K562 (cell line): ENCODE results near the gene HEY2. TPM values are rescaled to one million over a fixed set of nuclear protein-coding genes. Genes with fewer than 3 reads are reported as not detected.
A peak's percentile ranks its signal among the peaks of the same experiment; 100 is the strongest.

ENCODE experiments used
- ATAC-seq: fragments of 200-7000 bp; cut with Tn5 transposase; 3 replicates; pipeline ENCODE4 v1.9.1; 2020; ENCODE audit warnings: moderate library complexity
- BruUV-seq: library from RNA; stranded (reverse); fragments of 400-500 nt; replicated peaks from 2 replicates; lab custom pipeline; 2021; lab: Mats Ljungman, UMichigan
- CTCF ChIA-PET: fragments of 300-600 bp; formaldehyde crosslinking; extraction: SDS; loops from one replicate; lab custom pipeline; 2021; ENCODE audit warnings: low intra/inter-chr PET ratio; lab: Yijun Ruan, JAX
- POLR2A ChIA-PET: fragments of 300-600, 350-650 bp; sonication (Branson Sonifier 250); formaldehyde crosslinking; extraction: SDS; loops from one replicate; lab custom pipeline; 2021; ENCODE audit warnings: antibody characterized with exemption, inconsistent platforms; lab: Yijun Ruan, JAX
- DNase-seq, 4 experiments: peaks; one replicate each; pipeline versions ENCODE4 v3.0.0 to v3.0.0-alpha.2; 2011 to 2018; ENCODE audit warnings: low spot score in 3 of 4, mixed read lengths in 3 of 4; ENCODE audit errors: extremely low read depth in 1 of 4
- FAIRE-seq: peaks from 2 replicates; lab custom pipeline; 2011; peaks lifted over from hg19 to GRCh38; lab: Jason Lieb, UNC
- H2AFZ ChIP-seq: 2 replicates; pipeline ENCODE4 v1.6.0; 2011; ENCODE audit warnings: low read depth, low read length, control low read depth, inconsistent platforms
- H3K27ac ChIP-seq: fragments of 200-600 bp; 3 replicates; pipeline ENCODE4 v1.8.0; 2011; ENCODE audit warnings: low read depth, mild to moderate bottlenecking, control low read depth, inconsistent platforms, low read length, moderate library complexity, mixed read lengths; ENCODE audit errors: extremely low read depth
- H3K27me3 ChIP-seq, 2 experiments: fragments of 300-600 bp in 1 of 2; 2 replicates in 1 of 2; 3 replicates in 1 of 2; pipeline versions ENCODE4 v1.6.0 to v1.8.0; 2011; ENCODE audit warnings: inconsistent platforms in 2 of 2, low read length in 2 of 2, mild to moderate bottlenecking in 1 of 2, mixed read lengths in 1 of 2, moderate library complexity in 1 of 2; ENCODE audit not compliant: control insufficient read depth in 2 of 2, insufficient read depth in 2 of 2
- H3K36me3 ChIP-seq: fragments of 300-600 bp; 3 replicates; pipeline ENCODE4 v1.8.0; 2011; ENCODE audit warnings: mild to moderate bottlenecking, low read length, inconsistent platforms; ENCODE audit not compliant: control insufficient read depth, insufficient read depth
- H3K4me1 ChIP-seq, 2 experiments: fragments of 200-600 bp in 1 of 2; replicated peaks in 1 of 2; 2 replicates in 1 of 2; 3 replicates in 1 of 2; pipeline versions ENCODE4 v1.5.1 to v1.8.0; 2011; ENCODE audit warnings: inconsistent platforms in 2 of 2, low read length in 2 of 2, mild to moderate bottlenecking in 1 of 2, mixed read lengths in 1 of 2, moderate library complexity in 1 of 2; ENCODE audit not compliant: control insufficient read depth in 2 of 2, insufficient read depth in 2 of 2
- H3K4me2 ChIP-seq: 2 replicates; pipeline ENCODE4 v1.6.1; 2011; ENCODE audit warnings: low read length, control low read depth, inconsistent platforms, mixed read lengths; ENCODE audit not compliant: insufficient read depth
- H3K4me3 ChIP-seq: fragments of 200-600 bp; sonication (generic), shearing (Covaris generic); 2 replicates; pipeline ENCODE4 v1.5.1; 2016; ENCODE audit warnings: control low read depth, inconsistent platforms
- H3K79me2 ChIP-seq: fragments of 200-600 bp; 3 replicates; pipeline ENCODE4 v1.8.0; 2011; ENCODE audit warnings: low read length, inconsistent platforms; ENCODE audit not compliant: control insufficient read depth, insufficient read depth
- H3K9ac ChIP-seq, 2 experiments: 2 replicates each; pipeline versions ENCODE4 v1.6.0 to v1.6.1; 2011; ENCODE audit warnings: low read depth in 2 of 2, low read length in 2 of 2, control low read depth in 1 of 2, inconsistent platforms in 1 of 2, mild to moderate bottlenecking in 1 of 2, mixed read lengths in 1 of 2; ENCODE audit not compliant: insufficient read depth in 1 of 2
- H3K9me1 ChIP-seq: one replicate; pipeline ENCODE4 v1.6.0; 2011; ENCODE audit warnings: inconsistent platforms, mild to moderate bottlenecking, low read length, moderate library complexity; ENCODE audit not compliant: control insufficient read depth, insufficient read depth
- H3K9me3 ChIP-seq: replicated peaks from 2 replicates; pipeline ENCODE4 v1.5.1; 2011; ENCODE audit warnings: low read depth, low read length, inconsistent platforms; ENCODE audit not compliant: control insufficient read depth, insufficient read depth
- H4K20me1 ChIP-seq: replicated peaks from 2 replicates; pipeline ENCODE4 v1.6.1; 2011; ENCODE audit warnings: low read length, inconsistent platforms, mixed read lengths; ENCODE audit not compliant: control insufficient read depth, insufficient read depth
- ARNT ChIP-seq, 2 experiments: fragments of 450-650 bp; IDR thresholded peaks; 2 replicates each; pipeline ENCODE4 v1.6.1; 2016; ENCODE audit warnings: mild to moderate bottlenecking in 1 of 2
- CBX8 ChIP-seq: fragments of 200-600 bp; sonication (generic); IDR thresholded peaks from 2 replicates; pipeline ENCODE4 v1.6.1; 2012; ENCODE audit warnings: borderline replicate concordance, mixed run types, low read depth, mild to moderate bottlenecking, moderate library complexity, mixed read lengths, low read length, control low read depth, inconsistent platforms; ENCODE audit not compliant: poor library complexity, severe bottlenecking; ENCODE audit errors: extremely low read depth
- RBBP5 ChIP-seq: fragments of 200-600 bp; sonication (generic); IDR thresholded peaks from 2 replicates; pipeline ENCODE4 v1.6.1; 2012; ENCODE audit warnings: borderline replicate concordance, mild to moderate bottlenecking, low read length, control low read depth, inconsistent platforms; ENCODE audit not compliant: insufficient read depth, poor library complexity, severe bottlenecking
- RBM22 ChIP-seq: fragments of 200-400 bp; formaldehyde crosslinking; IDR thresholded peaks from 2 replicates; pipeline ENCODE4 v1.6.1; 2018; ENCODE audit warnings: low read length, low read depth; ENCODE audit not compliant: poor library complexity, severe bottlenecking
- ZNF174 ChIP-seq: fragments of 250-450 bp; sonication (Bioruptor Pico); IDR thresholded peaks from 2 replicates; pipeline ENCODE4 v1.4.0; 2020; ENCODE audit warnings: mild to moderate bottlenecking
- ZNF584 ChIP-seq: fragments of 200-800 bp; sonication (Bioruptor generic); IDR thresholded peaks from 2 replicates; pipeline ENCODE4 v1.6.1; 2016; ENCODE audit warnings: low read depth, mild to moderate bottlenecking, missing genetic modification characterization, missing compliant biosample characterization
- WGBS: fragments of 100-300 bp; shearing (Covaris generic); methylation state at CpG from one replicate; pipeline ENCODE4 v1.1.6; 2016; ENCODE audit warnings: low coverage, mixed read lengths; ENCODE audit not compliant: insufficient coverage; ENCODE audit errors: missing lambda C conversion rate; 5-methylcytosine and 5-hydroxymethylcytosine counted together
- in situ Hi-C: fragments of 300-500 bp; cut with MboI; formaldehyde crosslinking; loops from 4 replicates; pipeline ENCODE4 v1.15.0; 2018; ENCODE audit warnings: inconsistent platforms, mixed read lengths
- intact Hi-C: fragments of 100-400 bp; cut with micrococcal nuclease; formaldehyde crosslinking; loops from 2 replicates; pipeline ENCODE4 v1.14.2; 2022
- polyA plus RNA-seq, 8 experiments: library from polyadenylated mRNA; depleted of rRNA in 4 of 8; stranded (reverse) in 5 of 8; unstranded in 3 of 8; fragments of >200 nt; fragmentation: Nextera tagmentation in 2 of 8; fragmentation: Illumina TruSeq in 1 of 8; extraction: Ambion mirVana in 2 of 8; extraction: Trizol in 1 of 8; gene quantifications; 2 replicates each; pipeline versions ENCODE4 v1.2.1 to v1.2.3, GENCODE V29; 2011 to 2014; ENCODE audit warnings: inconsistent platforms in 1 of 8, missing spikeins in 1 of 8
- total RNA-seq, 7 experiments: library from RNA; depleted of rRNA in 6 of 7; stranded (reverse); fragments of >200 nt in 6 of 7; fragmentation: Illumina TruSeq in 2 of 7; extraction: Trizol in 2 of 7; gene quantifications; 2 replicates each; pipeline versions ENCODE4 v1.2.1 to v1.2.3, GENCODE V29; 2011 to 2021; ENCODE audit warnings: low replicate concordance in 1 of 7
- TF ChIP-seq, protein P1 (sequence below): sonication (generic); formaldehyde crosslinking; IDR thresholded peaks from 2 replicates; pipeline ENCODE4 v1.5.0; 2020; ENCODE audit warnings: missing genetic modification reagents
- TF ChIP-seq, protein P2 (sequence below): sonication (generic); formaldehyde crosslinking; IDR thresholded peaks from 2 replicates; pipeline ENCODE4 v1.8.0; 2022; ENCODE audit warnings: missing genetic modification reagents, mild to moderate bottlenecking, moderate library complexity, borderline replicate concordance
- TF ChIP-seq, protein P3 (sequence below): fragments of 450-650 bp; formaldehyde crosslinking; IDR thresholded peaks from 2 replicates; pipeline ENCODE4 v1.4.0; 2020; ENCODE audit warnings: mild to moderate bottlenecking
- TF ChIP-seq, protein P4 (sequence below): fragments of 250-450 bp; sonication (Bioruptor Pico); IDR thresholded peaks from 2 replicates; pipeline ENCODE4 v1.4.0; 2020; ENCODE audit warnings: mild to moderate bottlenecking
- TF ChIP-seq, protein P5 (sequence below), 2 experiments: fragments of 450-650 bp; IDR thresholded peaks; 2 replicates each; pipeline ENCODE4 v1.6.1; 2018; ENCODE audit warnings: mild to moderate bottlenecking in 2 of 2, low read depth in 1 of 2; ENCODE audit not compliant: partially characterized antibody in 2 of 2

The HEY2 gene
- total and polyA plus RNA-seq, 9 of the 15 experiments (the other 6 are each of a cell fraction or from before 2014, with no cell fraction given), result 0.03 to 0.07 (median 0.06) TPM; not detected in 5

DNA sequence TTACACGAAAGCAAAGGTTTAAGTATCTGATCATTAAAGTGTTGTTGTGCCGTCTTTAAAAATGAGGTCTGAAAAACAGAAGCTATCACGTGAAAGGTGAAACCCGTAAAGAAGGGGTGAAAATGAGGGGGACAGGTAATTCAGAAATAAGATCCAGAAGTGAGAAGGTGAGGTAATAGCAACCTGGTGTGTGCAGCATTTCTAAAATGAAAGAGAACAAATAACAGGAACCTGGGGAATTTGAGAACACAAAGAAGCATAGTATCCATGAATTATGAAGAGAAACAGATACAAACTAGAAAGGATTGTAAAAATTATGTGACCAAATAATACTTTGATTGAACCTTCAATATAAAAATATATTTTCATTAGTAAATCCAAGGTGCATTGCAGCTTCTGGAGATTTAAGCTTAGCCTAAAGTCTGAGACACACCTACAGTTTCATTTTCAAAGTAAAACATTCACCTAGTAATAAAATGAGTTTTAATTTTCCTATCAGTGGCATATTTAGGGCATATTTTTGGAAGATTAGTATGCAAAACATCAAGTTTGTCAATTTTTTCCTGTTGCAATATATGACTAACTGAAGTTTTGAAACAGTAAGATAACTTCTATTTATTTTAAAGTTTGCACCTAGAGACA lies 1.4 kb downstream of the HEY2 start:
- no peak for ATAC-seq
- H2AFZ ChIP-seq, result no peak overlapping the region
- no peak overlapping the region for H3K27ac ChIP-seq
- no peak overlapping the region for H3K4me2 ChIP-seq
- no peak for DNase-seq
- H3K4me3 ChIP-seq, result no peak overlapping the region
- WGBS, result 9% methylated on average over 4 of the region's 4 CpGs
- no peaks in the 10 kb centered on the region for H3K36me3 ChIP-seq
- no peaks in the 10 kb centered on the region for H4K20me1 ChIP-seq
- H3K9me1 ChIP-seq, result no peaks in the 10 kb centered on the region
- CTCF ChIA-PET, result no interaction called here
- H3K9ac ChIP-seq, result no peak overlapping the region
- no peaks in the 10 kb centered on the region for H3K9me3 ChIP-seq
- intact Hi-C loops (no loop called here), in situ Hi-C loops (loop anchor here (10.0 to 25.0 kb wide), 2 partner anchors 589 to 876 kb away; partner anchors contain the start of gene TPD52L1)
- peaks cover 12 to 28% of the 10 kb centered on the region in 2 experiments; a peak in 4 of 5 replicates for H3K4me1 ChIP-seq
- no peak for FAIRE-seq
- H3K27me3 ChIP-seq, result peaks cover 34 to 50% of the 10 kb centered on the region in 2 experiments
- BruUV-seq, result no TSS peak
- H3K79me2 ChIP-seq, result no peaks in the 10 kb centered on the region
- POLR2A ChIA-PET, result interaction anchor here (0.9 kb wide), 1 partner anchor 9 kb away, joined by 4 read pairs; no protein-coding TSS in a partner anchor
- TF ChIP-seq, protein P1, sequence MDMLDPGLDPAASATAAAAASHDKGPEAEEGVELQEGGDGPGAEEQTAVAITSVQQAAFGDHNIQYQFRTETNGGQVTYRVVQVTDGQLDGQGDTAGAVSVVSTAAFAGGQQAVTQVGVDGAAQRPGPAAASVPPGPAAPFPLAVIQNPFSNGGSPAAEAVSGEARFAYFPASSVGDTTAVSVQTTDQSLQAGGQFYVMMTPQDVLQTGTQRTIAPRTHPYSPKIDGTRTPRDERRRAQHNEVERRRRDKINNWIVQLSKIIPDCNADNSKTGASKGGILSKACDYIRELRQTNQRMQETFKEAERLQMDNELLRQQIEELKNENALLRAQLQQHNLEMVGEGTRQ (CRISPR knock-in tag), result no peak
- TF ChIP-seq ZNF584 (CRISPR knock-in tag), result no peak
- TF ChIP-seq, protein P2, sequence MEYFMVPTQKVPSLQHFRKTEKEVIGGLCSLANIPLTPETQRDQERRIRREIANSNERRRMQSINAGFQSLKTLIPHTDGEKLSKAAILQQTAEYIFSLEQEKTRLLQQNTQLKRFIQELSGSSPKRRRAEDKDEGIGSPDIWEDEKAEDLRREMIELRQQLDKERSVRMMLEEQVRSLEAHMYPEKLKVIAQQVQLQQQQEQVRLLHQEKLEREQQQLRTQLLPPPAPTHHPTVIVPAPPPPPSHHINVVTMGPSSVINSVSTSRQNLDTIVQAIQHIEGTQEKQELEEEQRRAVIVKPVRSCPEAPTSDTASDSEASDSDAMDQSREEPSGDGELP (CRISPR knock-in tag), result no peak
- no peak for TF ChIP-seq ARNT (IDR thresholded peaks at IDR 0.05)
- TF ChIP-seq ZNF174 (CRISPR knock-in tag), result no peak
- no peak for TF ChIP-seq RBM22
- TF ChIP-seq CBX8, result peak; percentile 96
- TF ChIP-seq, protein P3, sequence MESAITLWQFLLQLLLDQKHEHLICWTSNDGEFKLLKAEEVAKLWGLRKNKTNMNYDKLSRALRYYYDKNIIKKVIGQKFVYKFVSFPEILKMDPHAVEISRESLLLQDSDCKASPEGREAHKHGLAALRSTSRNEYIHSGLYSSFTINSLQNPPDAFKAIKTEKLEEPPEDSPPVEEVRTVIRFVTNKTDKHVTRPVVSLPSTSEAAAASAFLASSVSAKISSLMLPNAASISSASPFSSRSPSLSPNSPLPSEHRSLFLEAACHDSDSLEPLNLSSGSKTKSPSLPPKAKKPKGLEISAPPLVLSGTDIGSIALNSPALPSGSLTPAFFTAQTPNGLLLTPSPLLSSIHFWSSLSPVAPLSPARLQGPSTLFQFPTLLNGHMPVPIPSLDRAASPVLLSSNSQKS, result no peak
- no peak for TF ChIP-seq RBBP5
- TF ChIP-seq, protein P4, sequence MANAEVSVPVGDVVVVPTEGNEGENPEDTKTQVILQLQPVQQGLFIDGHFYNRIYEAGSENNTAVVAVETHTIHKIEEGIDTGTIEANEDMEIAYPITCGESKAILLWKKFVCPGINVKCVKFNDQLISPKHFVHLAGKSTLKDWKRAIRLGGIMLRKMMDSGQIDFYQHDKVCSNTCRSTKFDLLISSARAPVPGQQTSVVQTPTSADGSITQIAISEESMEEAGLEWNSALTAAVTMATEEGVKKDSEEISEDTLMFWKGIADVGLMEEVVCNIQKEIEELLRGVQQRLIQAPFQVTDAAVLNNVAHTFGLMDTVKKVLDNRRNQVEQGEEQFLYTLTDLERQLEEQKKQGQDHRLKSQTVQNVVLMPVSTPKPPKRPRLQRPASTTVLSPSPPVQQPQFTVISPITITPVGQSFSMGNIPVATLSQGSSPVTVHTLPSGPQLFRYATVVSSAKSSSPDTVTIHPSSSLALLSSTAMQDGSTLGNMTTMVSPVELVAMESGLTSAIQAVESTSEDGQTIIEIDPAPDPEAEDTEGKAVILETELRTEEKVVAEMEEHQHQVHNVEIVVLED (CRISPR knock-in tag), result no peak
- TF ChIP-seq, protein P5, sequence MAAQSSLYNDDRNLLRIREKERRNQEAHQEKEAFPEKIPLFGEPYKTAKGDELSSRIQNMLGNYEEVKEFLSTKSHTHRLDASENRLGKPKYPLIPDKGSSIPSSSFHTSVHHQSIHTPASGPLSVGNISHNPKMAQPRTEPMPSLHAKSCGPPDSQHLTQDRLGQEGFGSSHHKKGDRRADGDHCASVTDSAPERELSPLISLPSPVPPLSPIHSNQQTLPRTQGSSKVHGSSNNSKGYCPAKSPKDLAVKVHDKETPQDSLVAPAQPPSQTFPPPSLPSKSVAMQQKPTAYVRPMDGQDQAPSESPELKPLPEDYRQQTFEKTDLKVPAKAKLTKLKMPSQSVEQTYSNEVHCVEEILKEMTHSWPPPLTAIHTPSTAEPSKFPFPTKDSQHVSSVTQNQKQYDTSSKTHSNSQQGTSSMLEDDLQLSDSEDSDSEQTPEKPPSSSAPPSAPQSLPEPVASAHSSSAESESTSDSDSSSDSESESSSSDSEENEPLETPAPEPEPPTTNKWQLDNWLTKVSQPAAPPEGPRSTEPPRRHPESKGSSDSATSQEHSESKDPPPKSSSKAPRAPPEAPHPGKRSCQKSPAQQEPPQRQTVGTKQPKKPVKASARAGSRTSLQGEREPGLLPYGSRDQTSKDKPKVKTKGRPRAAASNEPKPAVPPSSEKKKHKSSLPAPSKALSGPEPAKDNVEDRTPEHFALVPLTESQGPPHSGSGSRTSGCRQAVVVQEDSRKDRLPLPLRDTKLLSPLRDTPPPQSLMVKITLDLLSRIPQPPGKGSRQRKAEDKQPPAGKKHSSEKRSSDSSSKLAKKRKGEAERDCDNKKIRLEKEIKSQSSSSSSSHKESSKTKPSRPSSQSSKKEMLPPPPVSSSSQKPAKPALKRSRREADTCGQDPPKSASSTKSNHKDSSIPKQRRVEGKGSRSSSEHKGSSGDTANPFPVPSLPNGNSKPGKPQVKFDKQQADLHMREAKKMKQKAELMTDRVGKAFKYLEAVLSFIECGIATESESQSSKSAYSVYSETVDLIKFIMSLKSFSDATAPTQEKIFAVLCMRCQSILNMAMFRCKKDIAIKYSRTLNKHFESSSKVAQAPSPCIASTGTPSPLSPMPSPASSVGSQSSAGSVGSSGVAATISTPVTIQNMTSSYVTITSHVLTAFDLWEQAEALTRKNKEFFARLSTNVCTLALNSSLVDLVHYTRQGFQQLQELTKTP (IDR thresholded peaks at IDR 0.05; ENCODE audit: low read depth in 1 of 2, partially characterized antibody in 2 of 2), result no peak
